GM13977 (cell line): ENCODE results near the gene HLF.

ENCODE experiments used
- DNase-seq: peaks from one replicate; pipeline ENCODE4 v3.0.0; 2012; ENCODE audit warnings: low spot score
- CTCF ChIP-seq: IDR thresholded peaks from 2 replicates; pipeline ENCODE4 v1.5.1; 2012; ENCODE audit warnings: mild to moderate bottlenecking, control low read depth; ENCODE audit not compliant: insufficient read depth; ENCODE audit errors: extremely low read depth, missing control alignments
- in situ Hi-C: fragments of 300-500 bp; cut with MboI; formaldehyde crosslinking; loops from one replicate; pipeline ENCODE4 v1.12.0; 2022; ENCODE audit warnings: low sequenced_read_pairs, low pct_unique_long_range_greater_than_20kb, mixed read lengths, inconsistent platforms; ENCODE audit not compliant: unreplicated experiment

HLF gene

GRCh38 chr17:55299162-55299838, 34.5 kb downstream of the HLF start:
- in situ Hi-C loops: no loop called here
- no peak for DNase-seq
- no peak for TF ChIP-seq CTCF

GRCh38 chr17:55299890-55300289, 35.1 kb downstream of the HLF start:
- DNase-seq: no peak
- in situ Hi-C loops: loop anchor here (25.0 kb wide), 1 partner anchor 313 kb away; no protein-coding TSS in a partner anchor
- no peak for TF ChIP-seq CTCF

GRCh38 chr17:55300479-55301290, 35.9 kb downstream of the HLF start:
- in situ Hi-C loops: loop anchor here (25.0 kb wide), 1 partner anchor 313 kb away; no protein-coding TSS in a partner anchor
- no peak for TF ChIP-seq CTCF

DNA sequence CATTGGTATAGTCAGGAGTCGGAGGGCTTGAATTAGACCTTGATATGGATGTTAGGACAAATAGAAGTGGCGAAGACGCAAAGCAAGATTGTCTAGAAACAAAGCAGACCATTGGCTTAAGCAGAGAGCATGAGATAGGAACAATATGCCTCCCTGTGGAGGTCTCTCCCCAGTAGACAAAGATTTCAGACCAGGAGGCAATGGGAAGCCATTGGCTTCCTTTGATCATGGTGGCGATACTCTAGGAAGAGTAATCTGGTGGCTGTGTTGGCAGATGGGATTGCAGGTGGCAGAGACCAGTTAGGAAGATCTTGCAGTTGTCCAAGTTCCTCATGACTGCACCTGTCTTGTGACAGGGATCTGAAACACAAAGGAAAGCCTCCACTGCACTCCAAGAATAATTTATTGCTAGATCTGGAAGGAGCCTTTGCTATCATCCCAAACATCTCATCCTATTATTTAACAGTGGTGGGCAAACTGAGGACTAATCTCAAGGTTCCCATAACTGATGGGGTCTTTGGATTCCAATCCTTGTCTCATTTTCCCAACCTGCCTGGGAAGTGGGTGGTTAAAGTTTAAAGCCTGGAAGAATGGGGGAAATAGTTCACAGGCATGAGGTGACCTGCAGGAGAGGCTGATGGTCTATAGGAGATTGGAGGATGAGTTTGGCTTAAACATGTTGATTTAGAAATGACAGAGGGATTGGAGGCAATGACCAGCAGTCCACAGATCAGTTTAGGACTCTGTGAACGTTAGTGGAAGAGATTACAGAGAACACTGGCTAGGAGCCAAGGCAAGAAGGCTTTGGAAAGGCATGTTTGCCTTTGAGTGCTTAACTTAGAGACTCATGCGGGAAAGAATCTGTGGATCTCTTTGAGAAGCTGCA, 37.0 kb downstream of the HLF start:
- no peak for TF ChIP-seq CTCF
- in situ Hi-C loops: loop anchor here (25.0 kb wide), 1 partner anchor 314 kb away; no protein-coding TSS in a partner anchor
- DNase-seq: no peak

More at GRCh38 chr17:55300479-55301290, 35.9 kb downstream of the HLF start:
- no peak for DNase-seq

DNA sequence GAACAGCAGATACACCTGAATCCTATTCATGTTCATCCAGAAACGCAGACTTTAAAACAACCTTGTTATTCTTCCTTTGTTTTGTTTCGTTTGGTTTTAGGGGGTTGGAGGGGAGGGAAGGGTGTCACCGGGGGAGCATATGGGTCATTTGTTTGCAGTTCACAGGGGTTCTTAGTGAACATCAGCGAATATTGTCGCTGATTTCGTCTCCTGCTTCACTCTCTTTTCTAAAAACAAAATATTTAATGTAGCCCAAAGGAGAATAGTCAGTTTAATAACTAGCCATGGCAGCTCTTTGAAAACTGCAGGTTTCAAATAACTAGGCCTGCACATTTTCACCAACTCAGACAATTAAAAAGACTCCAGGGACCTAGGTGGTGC, 37.6 kb downstream of the HLF start:
- TF ChIP-seq CTCF: no peak
- DNase-seq: no peak
- in situ Hi-C loops: loop anchor here (25.0 kb wide), 1 partner anchor 315 kb away; no protein-coding TSS in a partner anchor

- DNase-seq: no peak
- in situ Hi-C loops: loop anchor here (25.0 kb wide), 1 partner anchor 316 kb away; no protein-coding TSS in a partner anchor
- no peak for TF ChIP-seq CTCF
Measured at GRCh38 chr17:55303008-55303493, 38.3 kb downstream of the HLF start.
